Small intestine (tissue), 7 donors: ENCODE results near the gene LRCOL1. TPM values are rescaled to one million over a fixed set of nuclear protein-coding genes. Genes with fewer than 3 reads are reported as not detected.
A peak's percentile ranks its signal among the peaks of the same experiment; 100 is the strongest.

Experiments
- DNase-seq, 2 donors: peaks; one replicate each; pipeline versions ENCODE4 v3.0.0 to v3.0.0-alpha.2; 2013
- FAIRE-seq: peaks from 2 replicates; lab custom pipeline; 2012; peaks lifted over from hg19 to GRCh38; lab: Jason Lieb, UNC
- H3K27ac ChIP-seq, 3 donors: one replicate each; pipeline ENCODE4 v1.5.1; 2013; ENCODE audit warnings: low read length in 2 of 3, mild to moderate bottlenecking in 2 of 3, control low read depth in 1 of 3, inconsistent platforms in 1 of 3, low read depth in 1 of 3, moderate library complexity in 1 of 3
- H3K27me3 ChIP-seq, 3 donors: one replicate each; pipeline ENCODE4 v1.6.1; 2013; ENCODE audit warnings: low read length in 3 of 3, inconsistent platforms in 1 of 3; ENCODE audit not compliant: control insufficient read depth in 3 of 3, insufficient read depth in 3 of 3
- H3K36me3 ChIP-seq, 3 donors: one replicate each; pipeline ENCODE4 v1.6.1; 2013; ENCODE audit warnings: low read length in 3 of 3, inconsistent platforms in 1 of 3, low read depth in 1 of 3, mild to moderate bottlenecking in 1 of 3, moderate library complexity in 1 of 3; ENCODE audit not compliant: control insufficient read depth in 3 of 3, insufficient read depth in 2 of 3
- H3K4me1 ChIP-seq, 3 donors: one replicate each; pipeline ENCODE4 v1.6.1; 2013; ENCODE audit warnings: low read length in 2 of 3, inconsistent platforms in 1 of 3, low read depth in 1 of 3, mild to moderate bottlenecking in 1 of 3, moderate library complexity in 1 of 3; ENCODE audit not compliant: control insufficient read depth in 3 of 3, insufficient read depth in 2 of 3
- H3K4me3 ChIP-seq, 3 donors: one replicate each; pipeline ENCODE4 v1.5.1; 2013; ENCODE audit warnings: low read length in 3 of 3, control low read depth in 1 of 3, inconsistent platforms in 1 of 3, low read depth in 1 of 3, mild to moderate bottlenecking in 1 of 3, moderate library complexity in 1 of 3
- H3K9me3 ChIP-seq, 2 donors: one replicate each; pipeline ENCODE4 v1.6.1; 2013; ENCODE audit warnings: low read depth in 1 of 2, low read length in 1 of 2; ENCODE audit not compliant: control insufficient read depth in 2 of 2, insufficient read depth in 1 of 2
- WGBS, 3 donors: extraction: QIAGEN DNeasy Blood & Tissue Kit; methylation state at CpG; one replicate each; pipeline ENCODE4 v1.1.7; 2013; 5-methylcytosine and 5-hydroxymethylcytosine counted together
- polyA plus RNA-seq, 4 donors: library from polyadenylated mRNA; stranded (reverse) in 3 of 4; unstranded in 1 of 4; fragments of 200-250 nt in 3 of 4; fragments of 120-200 nt in 1 of 4; gene quantifications; one replicate each; pipeline versions ENCODE4 v1.2.1 to v1.2.3, GENCODE V29; 2013
- donor health status: healthy with polysubstance abuse.
- donor health status: control.
- donor health status: control.
- donor health status: Bipolar disorder and iron deficiency.
- donor health status: healthy.

The LRCOL1 gene
- polyA plus RNA-seq, 4 donors, result 0.21 to 0.85 TPM; not detected in 2

DNA sequence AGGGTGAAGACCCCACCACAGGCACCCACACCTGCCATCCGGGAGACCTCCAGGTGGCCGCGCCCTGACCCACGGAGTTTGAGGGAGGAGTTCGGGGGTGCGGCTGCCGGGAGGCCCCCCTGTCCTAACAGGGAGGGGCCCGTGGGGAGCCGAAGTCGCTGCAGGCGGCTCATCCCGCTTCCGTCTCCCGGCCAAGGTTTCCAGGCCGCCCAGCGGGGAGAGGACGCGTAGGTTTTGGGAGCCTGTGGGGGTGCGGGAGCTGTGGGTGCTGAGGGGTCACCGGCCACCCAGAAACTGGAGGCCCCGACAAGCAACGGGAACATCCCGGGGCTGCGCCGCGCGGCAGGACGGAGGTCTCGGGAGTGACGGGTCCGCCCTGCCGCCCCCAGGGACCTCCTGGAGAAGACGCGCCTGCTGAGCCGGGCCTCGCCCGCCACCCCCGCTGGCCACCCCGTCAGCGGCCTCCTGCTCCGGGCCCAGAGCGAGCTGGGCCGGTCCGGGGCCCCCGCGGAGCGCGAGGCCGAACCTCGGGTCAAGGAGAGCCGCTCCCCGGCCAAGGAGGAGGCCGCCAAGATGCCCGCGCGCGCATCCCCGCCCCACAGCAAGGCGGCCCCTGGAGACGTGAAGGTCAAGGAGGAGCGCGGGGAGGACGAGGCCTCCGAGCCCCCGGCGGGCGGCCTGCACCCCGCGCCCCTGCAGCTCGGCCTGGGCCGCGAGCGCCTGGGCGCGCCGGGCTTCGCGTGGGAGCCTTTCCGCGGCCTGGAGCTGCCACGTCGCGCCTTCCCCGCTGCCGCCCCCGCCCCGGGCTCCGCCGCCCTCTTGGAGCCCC lies 27.6 kb downstream of the LRCOL1 start:
- 71 to 95% (median 88%) methylated on average over 50 to 89 of the region's 89 CpGs for whole genome bisulfite sequencing, 3 donors
- DNase-seq, result no peak
- Histone ChIP-seq H3K36me3 (peaks cover 6 to 55% (median 10%) of the 10 kb centered on the region in 3 donors), H3K4me1 (no peaks in the 10 kb centered on the region), H3K4me3 (peak overlapping the region in 1 of 3 donors; percentile 1), H3K27me3 (no peaks in the 10 kb centered on the region), H3K27ac (no peak overlapping the region), H3K9me3 (no peaks in the 10 kb centered on the region)
- no peak for FAIRE-seq

DNA sequence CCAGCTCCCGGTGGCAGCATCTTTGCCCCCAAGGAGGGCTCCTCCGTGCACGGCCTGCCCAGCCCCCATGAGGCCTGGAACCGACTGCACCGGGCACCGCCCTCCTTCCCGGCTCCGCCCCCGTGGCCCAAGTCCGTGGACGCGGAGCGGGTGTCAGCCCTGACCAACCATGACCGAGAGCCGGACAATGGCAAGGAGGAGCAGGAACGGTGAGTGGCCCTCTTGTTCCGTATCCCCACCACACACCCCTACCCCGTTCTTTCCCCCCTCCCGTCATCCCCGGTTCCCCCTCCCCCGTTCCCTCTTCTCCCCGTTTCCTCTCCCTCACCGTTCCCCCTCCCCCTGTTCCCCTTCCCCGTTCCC lies 28.3 kb downstream of the LRCOL1 start:
- H3K9me3 ChIP-seq, result no peaks in the 10 kb centered on the region
- WGBS, 3 donors, result 62 to 83% (median 81%) methylated on average over 19 to 24 of the region's 24 CpGs
- H3K27ac ChIP-seq, result no peak overlapping the region
- no peak for FAIRE-seq
- H3K4me1 ChIP-seq, result no peaks in the 10 kb centered on the region
- DNase-seq, result no peak
- H3K27me3 ChIP-seq, result no peaks in the 10 kb centered on the region
- H3K4me3 ChIP-seq, result no peak overlapping the region
- peaks cover 10 to 63% (median 10%) of the 10 kb centered on the region in 3 donors for H3K36me3 ChIP-seq

DNA sequence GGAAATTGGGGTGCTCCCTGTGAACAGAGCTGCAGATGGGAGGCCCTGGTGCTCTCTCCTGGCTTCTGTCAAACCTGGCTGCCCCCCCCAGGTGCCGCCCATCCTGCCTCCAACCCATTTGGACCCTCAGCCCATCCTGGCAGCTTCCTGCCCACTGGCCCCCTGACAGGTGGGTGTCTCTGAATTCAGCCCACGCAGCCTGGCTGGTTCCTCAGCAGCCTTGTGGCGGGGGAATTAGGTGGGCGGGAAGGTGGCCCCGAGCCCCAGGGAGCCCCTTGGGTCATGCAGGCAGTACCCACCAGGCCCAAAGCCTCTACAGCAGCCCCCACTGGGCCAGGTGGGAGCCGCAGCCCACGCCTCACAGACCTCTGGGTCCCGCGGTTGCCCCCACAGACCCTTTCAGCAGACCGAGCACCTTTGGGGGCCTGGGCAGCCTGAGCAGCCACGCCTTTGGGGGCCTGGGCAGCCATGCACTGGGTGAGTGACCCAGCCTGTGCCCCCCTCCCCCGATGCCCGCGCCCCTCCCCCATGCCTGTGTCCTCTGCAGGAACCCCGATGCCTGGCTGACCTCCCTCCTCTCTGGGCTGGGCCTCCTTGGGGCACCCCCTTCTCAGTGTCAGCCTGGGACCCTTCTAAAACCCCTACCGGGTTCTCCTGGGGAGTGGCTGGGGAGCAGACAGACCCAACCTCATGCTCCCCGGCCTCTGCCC lies 28.9 kb downstream of the LRCOL1 start:
- Histone ChIP-seq H3K4me3 (no peak overlapping the region), H3K4me1 (no peaks in the 10 kb centered on the region), H3K27ac (no peak overlapping the region), H3K9me3 (no peaks in the 10 kb centered on the region), H3K27me3 (no peaks in the 10 kb centered on the region), H3K36me3 (peaks cover 12 to 68% (median 13%) of the 10 kb centered on the region in 3 donors)
- WGBS, 3 donors, result 82 to 92% (median 92%) methylated on average over 15 to 17 of the region's 17 CpGs
- FAIRE-seq, result no peak
- no peak for DNase-seq

GRCh38 chr12:132580701-132581292 lies 29.6 kb downstream of the LRCOL1 start:
- no peak overlapping the region for H3K27ac ChIP-seq
- H3K4me3 ChIP-seq, result no peak overlapping the region
- DNase-seq (no peak), FAIRE-seq (no peak)
- no peaks in the 10 kb centered on the region for H3K27me3 ChIP-seq
- peaks cover 13 to 74% (median 14%) of the 10 kb centered on the region in 3 donors for H3K36me3 ChIP-seq
- H3K4me1 ChIP-seq, result no peaks in the 10 kb centered on the region
- H3K9me3 ChIP-seq, result no peaks in the 10 kb centered on the region
- 87 to 93% (median 92%) methylated on average over 12 of the region's 12 CpGs for WGBS, 3 donors

DNA sequence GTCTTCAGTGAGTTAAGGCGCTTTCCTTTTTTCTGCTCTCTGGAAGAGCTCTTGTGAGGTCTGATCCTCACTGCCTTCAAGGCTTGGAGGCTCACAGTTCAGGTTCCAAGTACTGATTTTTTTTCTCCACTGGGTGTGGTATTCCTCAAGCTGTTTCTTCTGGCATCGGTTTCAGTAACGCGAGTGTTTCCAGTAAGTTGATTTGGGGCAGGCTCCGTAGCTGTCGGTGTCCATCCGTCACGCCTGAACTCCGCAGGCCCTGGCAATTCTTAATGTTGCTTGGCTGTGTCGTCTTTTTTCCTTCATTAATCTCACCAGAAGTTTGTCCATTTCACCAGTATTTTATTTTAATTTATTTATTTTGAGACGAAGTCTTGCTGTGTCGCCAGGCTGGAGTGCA lies 30.6 kb downstream of the LRCOL1 start:
- Histone ChIP-seq H3K4me3 (no peak overlapping the region), H3K27ac (no peak overlapping the region), H3K4me1 (no peaks in the 10 kb centered on the region), H3K36me3 (peaks cover 13 to 80% (median 14%) of the 10 kb centered on the region in 3 donors), H3K27me3 (no peaks in the 10 kb centered on the region), H3K9me3 (no peaks in the 10 kb centered on the region)
- 76 to 92% (median 91%) methylated on average over 12 of the region's 12 CpGs for WGBS, 3 donors
- FAIRE-seq (no peak), DNase-seq (no peak)

- WGBS, 3 donors, result 81 to 88% (median 88%) methylated on average over 11 of the region's 11 CpGs
- no peak overlapping the region for H3K27ac ChIP-seq
- no peaks in the 10 kb centered on the region for H3K27me3 ChIP-seq
- peaks cover 14 to 82% (median 16%) of the 10 kb centered on the region in 3 donors for H3K36me3 ChIP-seq
- H3K4me3 ChIP-seq, result no peak overlapping the region
- DNase-seq, result no peak
- H3K9me3 ChIP-seq, result no peaks in the 10 kb centered on the region
- FAIRE-seq, result no peak
- no peaks in the 10 kb centered on the region for H3K4me1 ChIP-seq
These were observed 31.6 kb downstream of the LRCOL1 start for GRCh38 chr12:132578826-132579225.

DNA sequence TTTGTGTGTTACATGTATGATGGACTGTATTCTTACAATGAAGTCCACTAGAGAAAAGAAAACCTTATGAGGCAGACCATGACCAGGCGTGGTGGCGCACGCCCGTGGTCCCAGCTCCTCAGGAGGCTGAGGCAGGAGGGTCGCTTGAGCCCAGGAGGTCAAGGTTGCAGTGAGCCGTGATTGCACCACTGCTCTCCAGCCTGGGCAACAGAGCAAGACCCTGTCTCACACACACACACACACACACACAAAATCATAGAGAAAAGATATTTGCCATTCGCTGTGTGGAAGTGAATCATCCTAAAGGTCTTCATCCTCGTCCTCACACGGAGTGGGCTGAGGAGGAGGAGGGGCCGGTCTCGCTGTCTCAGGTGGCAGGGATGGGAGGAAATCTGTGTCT lies 32.3 kb downstream of the LRCOL1 start:
- Histone ChIP-seq H3K27me3 (no peaks in the 10 kb centered on the region), H3K27ac (no peak overlapping the region), H3K36me3 (peaks cover 12 to 87% (median 15%) of the 10 kb centered on the region in 3 donors), H3K4me1 (no peaks in the 10 kb centered on the region), H3K9me3 (no peaks in the 10 kb centered on the region), H3K4me3 (no peak overlapping the region)
- WGBS, 3 donors, result 86 to 96% (median 92%) methylated on average over 11 of the region's 11 CpGs
- DNase-seq (no peak), FAIRE-seq (no peak)

GRCh38 chr12:132577191-132577920 lies 33.0 kb downstream of the LRCOL1 start:
- 83 to 91% (median 87%) methylated on average over 21 to 22 of the region's 22 CpGs for WGBS, 3 donors
- Histone ChIP-seq H3K36me3 (peaks cover 11 to 90% (median 15%) of the 10 kb centered on the region in 3 donors), H3K9me3 (no peaks in the 10 kb centered on the region), H3K4me1 (no peaks in the 10 kb centered on the region), H3K27me3 (no peaks in the 10 kb centered on the region), H3K27ac (no peak overlapping the region), H3K4me3 (no peak overlapping the region)
- FAIRE-seq (no peak), DNase-seq (no peak)
